ENCODE data around the gene HBB.

HBB gene

DNA sequence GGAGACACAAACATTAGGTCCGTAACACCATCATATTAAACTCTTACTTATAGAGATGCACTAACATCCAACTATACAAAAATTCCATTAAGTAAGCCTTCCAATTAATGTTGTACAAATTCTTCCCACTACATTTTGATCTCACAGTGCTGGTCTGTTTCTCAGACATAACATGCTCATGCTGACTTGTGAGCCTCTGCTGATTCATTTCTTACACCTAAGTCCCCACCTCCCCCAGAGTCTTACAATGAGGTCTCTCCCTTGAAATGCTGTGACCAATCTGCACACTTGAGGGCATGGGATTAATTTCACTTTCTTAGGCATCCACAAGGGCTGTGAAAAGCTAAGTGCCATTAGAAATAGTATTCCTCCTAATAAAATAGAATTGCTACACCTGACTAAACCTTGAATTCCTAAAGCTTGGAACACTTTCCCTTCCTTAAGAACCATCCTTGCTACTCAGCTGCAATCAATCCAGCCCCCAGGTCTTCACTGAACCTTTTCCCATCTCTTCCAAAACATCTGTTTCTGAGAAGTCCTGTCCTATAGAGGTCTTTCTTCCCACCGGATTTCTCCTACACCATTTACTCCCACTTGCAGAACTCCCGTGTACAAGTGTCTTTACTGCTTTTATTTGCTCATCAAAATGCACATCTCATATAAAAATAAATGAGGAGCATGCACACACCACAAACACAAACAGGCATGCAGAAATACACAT, 20.8 kb upstream of the HBB start:
- DNase-seq (ENCODE audit: low read depth in 2 of 2), result no peak

DNA sequence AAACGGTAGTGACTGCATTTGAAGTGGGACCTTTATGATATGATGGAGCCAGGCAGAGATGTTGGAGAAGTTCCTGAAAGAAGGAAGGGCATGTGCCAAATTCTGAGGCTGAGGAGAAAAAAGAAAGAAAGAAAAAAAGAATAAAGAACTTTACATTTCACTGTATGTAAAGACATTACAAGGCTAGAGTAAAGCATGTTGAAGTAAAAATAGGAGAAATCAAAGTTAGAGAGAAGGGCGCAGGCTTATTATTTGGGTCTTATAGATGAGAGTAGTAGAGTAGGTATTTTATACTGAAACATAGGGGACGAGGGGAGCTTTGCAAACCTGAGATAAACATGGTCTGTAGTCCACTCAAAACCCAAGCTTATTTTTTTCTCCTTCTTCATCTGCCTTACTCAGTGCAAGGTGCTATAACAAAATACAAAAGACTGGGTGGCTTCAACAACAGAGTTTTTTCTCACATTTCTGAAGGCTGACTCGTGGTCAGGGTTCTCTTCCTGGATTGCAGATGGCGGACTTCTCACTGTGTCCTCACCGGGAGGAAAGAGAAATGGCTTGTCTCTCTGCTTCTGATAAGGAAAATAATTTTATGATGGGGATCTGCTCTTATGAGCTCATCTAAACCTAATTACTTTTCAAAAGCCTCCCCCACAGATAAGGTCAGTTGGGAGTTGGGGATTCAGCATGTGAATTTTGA, 20.1 kb upstream of the HBB start:
- DNase-seq (ENCODE audit: low read depth in 2 of 2), result no peak

DNA sequence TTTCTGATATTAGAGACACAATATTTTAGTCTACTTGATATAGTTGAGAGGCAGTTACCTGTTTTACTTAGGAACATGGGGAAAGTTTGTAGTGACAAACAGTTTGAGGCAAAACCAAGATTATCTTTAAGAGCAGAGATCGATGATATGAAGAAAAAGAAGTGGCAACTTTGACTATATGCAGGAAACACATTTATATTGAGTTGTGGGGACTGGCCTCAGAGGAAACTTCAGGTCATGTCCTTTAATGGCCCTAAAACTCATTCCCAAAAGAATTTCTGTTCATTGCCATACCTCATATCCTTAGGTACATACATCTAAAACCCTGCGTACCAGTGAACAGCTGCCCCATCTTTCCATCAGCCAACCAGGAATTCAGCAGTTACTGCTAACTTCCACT, 18.3 kb upstream of the HBB start:
- DNase-seq (ENCODE audit: low read depth in 2 of 2), result no peak

DNA sequence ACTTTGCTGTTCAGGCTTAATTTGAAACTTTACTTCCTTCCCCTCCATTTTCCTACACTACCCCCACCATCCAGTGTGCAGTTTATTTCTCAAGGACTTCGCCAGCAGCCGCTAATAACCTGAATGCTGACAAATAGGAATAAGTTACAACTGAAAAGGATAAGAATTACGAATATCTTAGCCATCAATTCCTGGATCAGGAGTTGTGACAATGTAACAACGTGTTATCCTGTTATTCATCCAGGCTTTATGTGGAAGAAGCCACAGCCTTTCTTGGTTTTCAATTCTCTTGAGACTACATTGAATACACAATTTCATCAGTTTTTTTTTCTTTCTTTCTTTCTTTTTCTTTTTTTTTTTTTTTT, 16.9 kb upstream of the HBB start:
- DNase-seq (ENCODE audit: low read depth in 2 of 2), result no peak

DNA sequence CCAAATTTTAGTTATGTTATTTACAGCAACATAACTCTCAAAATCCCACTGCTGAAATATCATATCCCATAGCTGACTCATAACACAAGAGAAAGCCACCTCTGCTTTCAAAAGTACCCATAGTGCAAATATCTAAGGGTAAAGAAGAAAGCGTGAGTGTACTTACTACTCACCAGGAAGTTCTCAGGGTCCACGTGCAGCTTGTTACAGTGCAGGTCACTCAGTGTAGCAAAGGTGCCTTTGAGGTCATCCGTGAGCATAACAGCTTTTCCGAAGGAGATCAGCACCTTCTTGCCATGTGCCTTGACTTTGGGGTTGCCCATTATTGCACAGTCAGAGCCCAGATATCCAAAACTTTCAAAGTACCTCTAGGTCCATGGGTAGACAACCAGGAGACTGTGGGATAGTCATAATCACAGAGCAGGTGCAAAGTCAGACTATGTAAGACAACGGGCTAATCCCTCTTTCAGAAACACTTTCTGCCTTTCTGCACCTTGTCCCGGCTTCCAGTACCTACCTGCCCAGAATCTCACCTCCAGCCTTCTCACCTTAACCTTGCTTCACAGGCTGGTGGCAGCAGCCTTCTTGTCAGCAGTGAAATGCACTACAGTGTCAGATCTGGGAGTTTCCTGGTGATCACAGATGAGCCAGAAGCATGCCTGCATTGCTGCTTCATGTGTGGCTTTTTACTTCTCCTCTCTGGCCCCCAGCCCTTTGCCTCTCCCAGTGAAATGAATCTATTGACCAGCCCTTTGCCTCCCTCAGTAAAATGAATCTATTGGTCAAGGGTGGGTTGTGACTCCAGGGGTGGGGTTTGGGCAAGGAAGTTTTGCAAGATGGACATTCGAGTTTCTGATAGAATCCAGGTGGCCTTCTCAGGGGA, 16.3 kb upstream of the HBB start:
- no peak for DNase-seq (ENCODE audit: low read depth in 2 of 2)

DNA sequence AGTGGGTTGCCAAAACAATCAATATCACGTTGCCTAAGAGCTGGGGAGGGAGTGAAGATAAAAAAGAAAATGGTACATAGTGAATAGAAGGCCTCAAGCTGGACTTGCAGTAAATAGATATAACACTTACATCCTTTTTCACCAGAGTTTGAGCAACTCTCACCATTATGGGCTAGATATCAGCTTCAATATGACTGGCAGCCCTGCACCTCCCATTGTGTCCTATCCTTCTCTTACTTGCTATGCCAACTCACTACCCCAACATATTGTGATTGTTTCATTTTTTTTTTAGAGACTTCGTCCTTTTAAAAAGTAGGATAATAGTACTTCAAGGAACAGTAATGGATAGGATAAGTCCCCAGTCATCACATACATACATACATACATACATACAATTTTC, 15.3 kb upstream of the HBB start:
- no peak for DNase-seq (ENCODE audit: low read depth in 2 of 2)

DNA sequence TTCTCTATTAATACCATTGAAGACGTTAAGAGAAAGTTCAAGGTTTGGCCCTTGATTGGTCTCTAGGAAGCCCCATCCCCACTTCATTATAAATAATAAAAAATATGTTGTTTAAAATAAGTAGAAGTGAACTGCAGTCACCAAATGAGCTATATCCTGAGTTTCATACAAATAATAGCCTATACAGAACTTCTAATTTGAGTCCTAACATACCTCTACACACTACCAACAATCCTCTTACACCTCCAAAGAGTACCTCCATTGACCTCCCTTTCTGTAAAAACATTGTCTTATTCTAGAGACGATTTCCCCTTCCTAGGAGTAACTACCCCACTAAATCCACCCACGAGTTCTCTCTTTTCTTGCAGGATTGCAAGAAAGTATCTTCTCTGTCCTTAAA, 14.6 kb upstream of the HBB start:
- DNase-seq (ENCODE audit: low read depth in 2 of 2), result no peak

DNA sequence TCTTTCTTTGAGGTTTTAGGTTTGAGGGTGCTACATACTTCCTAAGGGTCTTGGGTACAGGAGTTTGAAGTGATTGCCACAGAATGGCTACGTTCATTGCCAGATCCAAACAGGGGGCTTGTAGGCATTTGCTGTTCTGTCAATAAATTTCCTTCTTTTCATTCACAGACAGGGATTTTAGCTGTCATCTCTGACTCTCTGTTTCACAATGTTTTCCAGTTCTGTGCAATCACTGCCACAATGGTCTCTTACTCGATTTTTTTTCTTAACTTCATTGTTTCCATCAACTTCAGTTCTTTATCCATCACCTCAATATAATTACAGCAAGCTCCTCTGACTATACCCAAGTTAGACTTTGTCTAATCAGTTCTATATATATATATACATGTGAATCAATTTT, 13.6 kb upstream of the HBB start:
- DNase-seq (ENCODE audit: low read depth in 2 of 2), result no peak

DNA sequence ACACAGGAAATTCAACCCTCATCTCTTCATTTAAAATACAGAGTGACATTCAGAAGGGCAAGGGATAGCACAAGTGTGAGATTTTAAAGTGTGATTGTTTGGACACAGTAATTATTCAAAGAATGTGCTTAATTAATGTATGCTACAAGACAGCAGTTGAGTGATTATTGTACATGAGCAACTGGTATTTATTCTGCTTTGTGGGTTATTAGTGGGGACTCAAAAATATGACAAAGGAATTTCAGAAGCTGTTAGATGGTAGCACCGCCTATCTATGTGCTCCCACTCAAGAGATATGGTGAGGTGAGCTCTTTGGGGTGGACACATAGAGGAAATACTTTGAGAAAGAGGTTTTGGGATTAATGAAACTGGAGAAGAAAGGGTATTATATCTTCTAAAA, 13.2 kb upstream of the HBB start:
- no peak for DNase-seq (ENCODE audit: low read depth in 2 of 2)

DNA sequence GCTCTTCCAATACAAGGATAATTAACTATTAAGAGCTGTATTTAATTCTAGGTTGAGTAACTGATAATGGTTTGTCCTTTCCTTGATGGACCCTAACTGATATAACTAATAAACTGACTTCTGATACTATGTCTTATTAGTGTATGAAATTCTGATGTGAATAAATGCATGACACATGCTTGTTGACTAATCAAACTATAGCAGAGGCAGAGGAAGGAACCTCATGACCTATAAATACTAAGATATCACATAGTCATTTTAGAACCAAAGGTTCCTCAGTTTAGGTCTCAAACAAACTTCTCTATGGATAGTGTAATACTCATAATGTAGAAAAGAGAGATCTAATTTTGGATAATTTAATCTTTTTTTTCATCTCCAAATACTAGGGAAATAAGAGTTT, 12.2 kb upstream of the HBB start:
- DNase-seq (ENCODE audit: low read depth in 2 of 2), result no peak

DNA sequence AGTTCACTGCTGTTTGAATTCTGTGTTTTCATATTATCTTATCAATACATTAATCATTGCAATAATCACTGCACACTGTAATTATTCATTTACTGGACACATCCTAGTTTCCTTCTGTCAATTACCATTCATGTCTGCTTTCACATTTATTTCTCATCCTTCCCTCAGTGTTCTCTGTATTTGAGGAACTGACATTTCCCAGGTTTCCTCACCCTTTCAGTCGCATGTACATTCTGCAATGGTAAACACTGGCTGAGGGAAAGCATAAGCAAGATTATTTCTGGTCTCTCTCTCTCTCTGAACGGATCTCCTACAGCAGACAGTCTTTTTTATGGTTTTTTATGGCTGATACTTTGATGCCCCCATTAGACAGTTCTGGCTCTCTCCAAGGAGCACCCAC, 11.6 kb upstream of the HBB start:
- DNase-seq (ENCODE audit: low read depth in 2 of 2), result no peak

DNA sequence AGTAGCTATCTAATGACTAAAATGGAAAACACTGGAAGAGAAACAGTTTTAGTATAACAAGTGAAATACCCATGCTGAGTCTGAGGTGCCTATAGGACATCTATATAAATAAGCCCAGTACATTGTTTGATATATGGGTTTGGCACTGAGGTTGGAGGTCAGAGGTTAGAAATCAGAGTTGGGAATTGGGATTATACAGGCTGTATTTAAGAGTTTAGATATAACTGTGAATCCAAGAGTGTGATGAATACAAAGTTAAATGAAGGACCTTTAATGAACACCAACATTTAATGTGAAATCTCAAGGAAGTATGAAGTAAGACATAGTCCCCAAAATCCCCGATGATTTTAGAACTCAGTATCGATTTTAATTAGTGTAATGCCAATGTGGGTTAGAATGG, 10.5 kb upstream of the HBB start:
- DNase-seq (ENCODE audit: low read depth in 2 of 2), result no peak

DNA sequence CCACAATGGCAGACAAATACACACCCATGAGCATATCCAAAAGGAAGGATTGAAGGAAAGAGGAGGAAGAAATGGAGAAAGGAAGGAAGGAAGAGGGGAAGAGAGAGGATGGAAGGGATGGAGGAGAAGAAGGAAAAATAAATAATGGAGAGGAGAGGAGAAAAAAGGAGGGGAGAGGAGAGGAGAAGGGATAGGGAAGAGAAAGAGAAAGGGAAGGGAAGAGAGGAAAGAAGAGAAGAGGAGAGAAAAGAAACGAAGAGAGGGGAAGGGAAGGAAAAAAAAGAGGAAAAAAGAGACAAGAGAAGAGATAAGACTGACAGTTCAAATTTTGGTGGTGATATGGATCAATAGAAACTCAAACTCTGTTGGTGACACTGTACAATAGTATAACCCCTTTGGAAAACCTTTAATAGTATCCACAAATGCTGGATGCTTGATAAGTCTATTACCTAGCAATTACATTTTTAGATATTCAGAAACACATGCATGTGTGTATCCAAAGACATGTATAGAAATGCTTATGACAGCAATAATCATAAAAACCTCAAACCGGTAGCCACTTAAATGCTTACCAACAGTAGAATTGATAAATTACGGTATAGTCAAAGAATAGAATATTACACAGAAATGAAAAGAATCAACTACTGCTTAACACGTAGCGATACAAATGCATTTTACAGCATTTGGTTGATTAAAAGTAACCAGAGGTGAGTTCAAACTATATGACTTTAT, 8.7 kb upstream of the HBB start:
- DNase-seq (ENCODE audit: low read depth in 2 of 2), result no peak

DNA sequence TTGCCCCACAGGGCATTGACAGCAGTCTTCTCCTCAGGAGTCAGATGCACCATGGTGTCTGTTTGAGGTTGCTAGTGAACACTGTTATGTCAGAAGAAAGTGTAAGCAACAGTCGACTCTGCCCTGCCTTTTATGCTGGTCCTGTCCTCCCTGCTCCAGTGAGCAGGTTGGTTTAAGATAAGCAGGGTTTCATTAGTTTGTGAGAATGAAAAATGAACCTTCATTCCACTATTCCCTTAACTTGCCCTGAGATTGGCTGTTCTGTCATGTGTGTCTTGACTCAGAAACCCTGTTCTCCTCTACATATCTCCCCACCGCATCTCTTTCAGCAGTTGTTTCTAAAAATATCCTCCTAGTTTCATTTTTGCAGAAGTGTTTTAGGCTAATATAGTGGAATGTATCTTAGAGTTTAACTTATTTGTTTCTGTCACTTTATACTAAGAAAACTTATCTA, 7.5 kb upstream of the HBB start, which contains the start of gene HBD:
Gene HBD, minus strand, starts transcription at position 103 of the 454 bp plus-strand sequence. Its CDS starts 50 bp downstream, at position 53.
- DNase-seq (ENCODE audit: low read depth in 2 of 2), result no peak

DNA sequence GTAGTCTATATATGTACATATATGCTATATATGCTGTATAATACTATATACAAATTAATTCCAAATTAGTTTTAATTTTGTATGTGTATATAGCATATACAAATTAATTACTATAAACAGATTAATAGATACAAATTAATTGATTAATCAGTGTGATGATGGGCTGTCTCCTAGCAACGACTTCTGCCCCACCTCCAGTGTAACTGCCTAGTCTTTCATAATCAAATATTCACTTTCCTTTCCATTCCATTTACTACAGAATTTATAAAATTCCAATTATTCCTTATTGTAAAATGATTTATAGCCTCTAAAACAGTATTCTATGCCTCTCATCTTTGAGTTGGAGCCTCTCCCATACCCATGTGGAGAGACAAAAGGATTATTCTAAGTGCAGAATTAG, 6.4 kb upstream of the HBB start:
- no peak for DNase-seq (ENCODE audit: low read depth in 2 of 2)

DNA sequence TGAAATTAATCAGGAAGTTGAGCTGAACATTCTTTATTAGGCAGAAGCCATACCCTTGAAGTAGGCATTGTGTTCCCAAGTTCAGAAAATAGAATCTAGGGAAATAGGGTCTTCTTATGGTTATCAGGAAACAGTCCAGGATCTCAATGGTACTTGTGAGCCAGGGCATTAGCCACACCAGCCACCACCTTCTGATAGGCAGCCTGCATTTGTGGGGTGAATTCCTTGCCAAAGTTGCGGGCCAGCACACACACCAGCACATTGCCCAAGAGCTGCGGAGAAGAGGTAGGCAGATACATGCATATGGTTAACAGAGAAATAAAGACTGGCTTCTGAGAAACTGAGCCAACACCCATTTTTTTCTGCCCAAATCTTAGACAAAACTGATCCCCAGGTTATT, 6.0 kb upstream of the HBB start:
- no peak for DNase-seq (ENCODE audit: low read depth in 2 of 2)

DNA sequence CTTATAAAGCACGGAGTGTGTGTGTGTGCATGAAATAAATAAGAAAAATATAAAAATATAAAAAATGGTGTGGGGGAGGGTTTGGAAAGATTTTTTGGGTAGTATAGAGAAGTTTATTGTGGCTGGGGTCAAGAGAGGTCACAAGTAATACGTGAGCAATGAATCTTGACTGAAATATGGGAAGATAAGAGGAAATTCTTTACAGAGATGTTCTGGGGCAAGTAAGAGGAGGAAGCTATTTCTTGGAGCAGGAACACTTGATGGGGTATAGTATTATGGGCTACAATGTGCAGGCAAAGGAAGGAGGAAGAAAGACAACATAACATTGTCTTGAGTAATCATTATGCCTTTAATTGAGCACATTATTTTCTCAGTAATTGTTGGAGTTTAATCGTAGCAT, 5.3 kb upstream of the HBB start:
- DNase-seq (ENCODE audit: low read depth in 2 of 2), result no peak

DNA sequence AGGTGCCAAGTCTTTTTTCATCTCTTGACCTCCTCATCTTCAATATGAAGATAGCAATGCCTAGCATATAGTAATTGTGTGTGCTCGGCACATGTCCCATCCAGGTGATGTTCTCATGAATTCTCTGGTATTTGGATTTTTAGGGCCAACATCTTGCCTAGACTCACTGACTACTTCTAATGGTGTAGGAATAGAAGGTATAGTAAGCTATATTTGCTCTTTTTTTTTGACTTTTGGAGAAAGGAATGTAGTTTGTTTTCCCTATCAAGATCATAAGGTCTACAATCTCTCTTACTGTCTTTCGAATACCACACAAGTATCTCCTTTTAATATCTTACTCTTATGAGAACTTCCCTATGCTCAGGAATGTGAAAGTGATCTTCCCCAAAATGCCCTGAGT, 4.2 kb upstream of the HBB start:
- DNase-seq (ENCODE audit: low read depth in 2 of 2), result no peak

DNA sequence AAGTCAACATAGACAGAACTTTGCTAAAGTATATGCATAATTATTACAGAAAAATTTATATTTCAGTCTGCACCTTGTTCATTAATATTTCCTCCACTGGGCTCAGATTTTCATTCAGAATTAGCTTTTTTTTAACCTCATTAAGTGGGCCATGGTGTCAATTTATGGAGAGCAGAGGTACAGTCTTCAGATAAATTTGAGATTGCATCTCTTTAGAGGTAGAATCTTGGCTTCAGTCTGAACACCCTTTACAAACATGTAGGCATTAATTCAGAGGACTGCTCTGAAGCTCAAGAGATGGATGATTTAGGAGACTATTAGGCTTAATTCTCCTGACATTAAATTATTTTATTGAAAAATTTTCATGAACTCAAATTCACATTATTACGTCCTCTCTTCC, 3.4 kb upstream of the HBB start:
- no peak for DNase-seq (ENCODE audit: low read depth in 2 of 2)

DNA sequence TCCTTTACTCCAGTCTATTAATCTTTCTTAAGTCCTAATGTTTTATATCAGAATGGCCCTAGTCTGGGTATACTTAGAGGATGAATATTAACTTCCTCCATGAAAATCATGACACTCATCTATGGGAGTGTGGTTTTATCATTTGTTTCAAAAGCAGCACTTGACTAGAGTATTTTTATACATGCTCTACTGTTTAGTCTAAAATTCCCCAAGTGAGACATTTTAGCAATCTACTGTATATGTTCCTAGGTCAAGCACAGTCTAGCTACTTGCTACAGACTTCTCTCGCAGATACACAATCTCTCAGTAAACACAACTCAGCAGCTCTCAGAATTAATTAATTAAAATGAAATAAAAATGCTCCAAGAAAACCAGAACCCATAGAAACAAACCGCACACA, 2.9 kb upstream of the HBB start:
- no peak for DNase-seq (ENCODE audit: low read depth in 2 of 2)

DNA sequence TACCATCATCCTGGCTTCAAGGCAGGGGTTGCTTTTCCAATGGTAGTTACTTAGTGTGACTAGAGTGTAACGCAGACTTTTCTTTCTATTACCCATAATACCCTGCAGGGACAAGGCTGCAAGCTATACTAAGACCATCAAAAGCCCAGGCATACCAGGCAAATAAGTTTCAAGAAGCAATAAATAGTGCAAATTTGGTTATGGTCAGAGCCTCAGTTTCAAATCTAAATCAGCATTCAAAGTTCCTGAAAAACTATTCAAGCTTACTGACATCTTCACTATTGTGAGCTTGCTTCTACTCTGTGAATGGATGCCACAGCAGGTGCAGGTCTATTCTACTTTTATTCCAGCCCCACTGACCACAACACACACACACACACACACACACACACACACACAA, 2.5 kb upstream of the HBB start:
- DNase-seq (ENCODE audit: low read depth in 2 of 2), result no peak

DNA sequence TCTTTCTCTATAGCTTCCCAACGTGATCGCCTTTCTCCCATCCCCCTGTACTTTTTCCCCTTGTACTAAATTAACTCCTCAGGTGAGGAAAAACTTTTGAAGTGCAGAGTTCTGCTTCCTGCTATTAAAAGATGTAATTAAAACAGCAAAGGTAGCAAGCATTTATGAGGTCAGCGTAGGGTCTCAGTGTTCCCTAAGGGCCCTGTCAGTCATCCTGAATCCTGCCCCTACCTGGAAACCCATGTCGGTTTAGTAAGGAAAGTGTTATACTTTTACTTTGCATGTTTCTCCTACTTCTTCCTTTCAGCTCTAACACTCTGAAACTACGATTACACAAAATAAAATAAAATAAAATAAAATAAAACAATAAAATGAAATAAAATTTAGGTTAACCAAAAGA, 1.3 kb upstream of the HBB start:
- DNase-seq (ENCODE audit: low read depth in 2 of 2), result no peak

Data from stimulated activated CD8-positive, alpha-beta memory T cell treated with anti-CD3 and anti-CD28 coated beads, Interleukin-7, amount 100 ng/mL, for 4 hours (primary cell).